Measurements from ENCODE around the gene GSC2.

GRCh38 chr22:19128946-19129727 lies 21.0 kb downstream of the GSC2 start:
- TF ChIP-seq POLR2A (IDR thresholded peaks at IDR 0.05; ENCODE audit: low read depth, low read length) (no peak), SMC3 (IDR thresholded peaks at IDR 0.05; ENCODE audit: low read depth, low read length) (no peak), CEBPB (IDR thresholded peaks at IDR 0.05; ENCODE audit: low read depth, low read length) (no peak), RAD21 (IDR thresholded peaks at IDR 0.05; ENCODE audit: low read length) (no peak), BHLHE40 (IDR thresholded peaks at IDR 0.05; ENCODE audit: low read depth, low read length) (no peak), ELK1 (IDR thresholded peaks at IDR 0.05; ENCODE audit: borderline replicate concordance, low read depth, low read length) (no peak), FOS (IDR thresholded peaks at IDR 0.05; ENCODE audit: low read depth, low read length) (no peak), USF2 (IDR thresholded peaks at IDR 0.05; ENCODE audit: low read depth, low read length) (no peak), MAFK (IDR thresholded peaks at IDR 0.05; ENCODE audit: low read depth, low read length) (no peak)
- TF ChIP-seq, protein P1, sequence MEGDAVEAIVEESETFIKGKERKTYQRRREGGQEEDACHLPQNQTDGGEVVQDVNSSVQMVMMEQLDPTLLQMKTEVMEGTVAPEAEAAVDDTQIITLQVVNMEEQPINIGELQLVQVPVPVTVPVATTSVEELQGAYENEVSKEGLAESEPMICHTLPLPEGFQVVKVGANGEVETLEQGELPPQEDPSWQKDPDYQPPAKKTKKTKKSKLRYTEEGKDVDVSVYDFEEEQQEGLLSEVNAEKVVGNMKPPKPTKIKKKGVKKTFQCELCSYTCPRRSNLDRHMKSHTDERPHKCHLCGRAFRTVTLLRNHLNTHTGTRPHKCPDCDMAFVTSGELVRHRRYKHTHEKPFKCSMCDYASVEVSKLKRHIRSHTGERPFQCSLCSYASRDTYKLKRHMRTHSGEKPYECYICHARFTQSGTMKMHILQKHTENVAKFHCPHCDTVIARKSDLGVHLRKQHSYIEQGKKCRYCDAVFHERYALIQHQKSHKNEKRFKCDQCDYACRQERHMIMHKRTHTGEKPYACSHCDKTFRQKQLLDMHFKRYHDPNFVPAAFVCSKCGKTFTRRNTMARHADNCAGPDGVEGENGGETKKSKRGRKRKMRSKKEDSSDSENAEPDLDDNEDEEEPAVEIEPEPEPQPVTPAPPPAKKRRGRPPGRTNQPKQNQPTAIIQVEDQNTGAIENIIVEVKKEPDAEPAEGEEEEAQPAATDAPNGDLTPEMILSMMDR (conservative IDR thresholded peaks at IDR 0.05; ENCODE audit: low read depth, low read length) = no peak

All from IMR-90 (cell line).